PFSK-1 (cell line): Measurements from ENCODE around the gene RDH16.

Experiments
- FOXP2 ChIP-seq: optimal IDR thresholded peaks from 2 replicates; pipeline ENCODE3; 2011; ENCODE audit warnings: borderline replicate concordance, control low read depth, inconsistent platforms; ENCODE audit not compliant: insufficient read depth; ENCODE audit errors: extremely low read length, extremely low read depth
- POLR2AphosphoS5 ChIP-seq: IDR thresholded peaks from 2 replicates; pipeline ENCODE4 v1.6.1; 2012; ENCODE audit warnings: low read depth, mild to moderate bottlenecking, control low read depth, low read length, moderate library complexity
- REST ChIP-seq, 2 experiments: IDR thresholded peaks; 2 replicates each; pipeline versions ENCODE4 v1.6.1 to v1.8.0; 2011 to 2012; ENCODE audit warnings: low read depth in 2 of 2, low read length in 2 of 2, control low read depth in 1 of 2, inconsistent platforms in 1 of 2, mild to moderate bottlenecking in 1 of 2, moderate library complexity in 1 of 2; ENCODE audit not compliant: insufficient read depth in 1 of 2
- SIN3A ChIP-seq: IDR thresholded peaks from 2 replicates; pipeline ENCODE4 v1.6.1; 2012; ENCODE audit warnings: mild to moderate bottlenecking, low read length, moderate library complexity, borderline replicate concordance; ENCODE audit not compliant: insufficient read depth
- TAF1 ChIP-seq: IDR thresholded peaks from 2 replicates; pipeline ENCODE4 v1.6.1; 2012; ENCODE audit warnings: low read length, control low read depth, borderline replicate concordance; ENCODE audit not compliant: insufficient read depth

RDH16 gene

GRCh38 chr12:56979628-56980027 is 22.2 kb upstream of the RDH16 start:
- TF ChIP-seq POLR2AphosphoS5 (no peak), REST (IDR thresholded peaks at IDR 0.05; ENCODE audit: insufficient read depth in 1 of 2, low read depth in 2 of 2, low read length in 2 of 2) (no peak), SIN3A (no peak), TAF1 (no peak), FOXP2 (no peak)

- TF ChIP-seq REST (IDR thresholded peaks at IDR 0.05; ENCODE audit: insufficient read depth in 1 of 2, low read depth in 2 of 2, low read length in 2 of 2) (no peak), FOXP2 (no peak), TAF1 (no peak), SIN3A (no peak), POLR2AphosphoS5 (no peak)
Observed at GRCh38 chr12:56978397-56979138, 21.2 kb upstream of the RDH16 start.

- no peak for TF ChIP-seq REST (IDR thresholded peaks at IDR 0.05; ENCODE audit: insufficient read depth in 1 of 2, low read depth in 2 of 2, low read length in 2 of 2)
- TF ChIP-seq TAF1, result no peak
- no peak for TF ChIP-seq POLR2AphosphoS5
- no peak for TF ChIP-seq FOXP2
- no peak for TF ChIP-seq SIN3A
Observed at GRCh38 chr12:56958422-56958821, 1.0 kb upstream of the RDH16 start.

GRCh38 chr12:56955631-56956256 is 1.7 kb downstream of the RDH16 start:
- no peak for TF ChIP-seq POLR2AphosphoS5
- no peak for TF ChIP-seq SIN3A
- TF ChIP-seq FOXP2, result no peak
- no peak for TF ChIP-seq REST (IDR thresholded peaks at IDR 0.05; ENCODE audit: insufficient read depth in 1 of 2, low read depth in 2 of 2, low read length in 2 of 2)
- TF ChIP-seq TAF1, result no peak
